ENCODE measurements around the gene DENND1A.

The DENND1A gene

GRCh38 chr9:123493627-123494026, 436.3 kb downstream of the DENND1A start:
- no peak for DNase-seq (ENCODE audit: low read depth in 2 of 2)

GRCh38 chr9:123490688-123491087, 439.2 kb downstream of the DENND1A start:
- no peak for DNase-seq (ENCODE audit: low read depth in 2 of 2)

- no peak for DNase-seq (ENCODE audit: low read depth in 2 of 2)
Observed at GRCh38 chr9:123488722-123489321, 441.1 kb downstream of the DENND1A start.

GRCh38 chr9:123487944-123488548, 441.9 kb downstream of the DENND1A start:
- no peak for DNase-seq (ENCODE audit: low read depth in 2 of 2)

GRCh38 chr9:123486431-123486830, 443.5 kb downstream of the DENND1A start:
- DNase-seq (ENCODE audit: low read depth in 2 of 2), result no peak

GRCh38 chr9:123485216-123485615, 444.7 kb downstream of the DENND1A start:
- DNase-seq (ENCODE audit: low read depth in 2 of 2), result no peak

GRCh38 chr9:123484130-123484529, 445.8 kb downstream of the DENND1A start:
- DNase-seq (ENCODE audit: low read depth in 2 of 2), result no peak

GRCh38 chr9:123483191-123483803, 446.6 kb downstream of the DENND1A start:
- no peak for DNase-seq (ENCODE audit: low read depth in 2 of 2)

- DNase-seq (ENCODE audit: low read depth in 2 of 2), result no peak
Observed at GRCh38 chr9:123482295-123482968, 447.5 kb downstream of the DENND1A start.

GRCh38 chr9:123481209-123481865, 448.6 kb downstream of the DENND1A start:
- DNase-seq (ENCODE audit: low read depth in 2 of 2), result no peak

GRCh38 chr9:123480791-123481190, 449.1 kb downstream of the DENND1A start:
- no peak for DNase-seq (ENCODE audit: low read depth in 2 of 2)

- no peak for DNase-seq (ENCODE audit: low read depth in 2 of 2)
Observed at GRCh38 chr9:123480096-123480495, 449.8 kb downstream of the DENND1A start.

GRCh38 chr9:123478967-123479602, 450.8 kb downstream of the DENND1A start:
- DNase-seq (ENCODE audit: low read depth in 2 of 2), result no peak

GRCh38 chr9:123478160-123478559, 451.8 kb downstream of the DENND1A start:
- no peak for DNase-seq (ENCODE audit: low read depth in 2 of 2)

- no peak for DNase-seq (ENCODE audit: low read depth in 2 of 2)
Observed at GRCh38 chr9:123475407-123475806, 454.5 kb downstream of the DENND1A start.

GRCh38 chr9:123472862-123473614, 456.9 kb downstream of the DENND1A start:
- no peak for DNase-seq (ENCODE audit: low read depth in 2 of 2)

- no peak for DNase-seq (ENCODE audit: low read depth in 2 of 2)
Observed at GRCh38 chr9:123471843-123472570, 457.9 kb downstream of the DENND1A start.

- no peak for DNase-seq (ENCODE audit: low read depth in 2 of 2)
Observed at GRCh38 chr9:123470991-123471770, 458.7 kb downstream of the DENND1A start.

GRCh38 chr9:123470121-123470782, 459.7 kb downstream of the DENND1A start:
- DNase-seq (ENCODE audit: low read depth in 2 of 2), result no peak
